Endodermal cell (in vitro differentiated cells): ENCODE measurements around the gene OPRM1. TPM values are rescaled to one million over a fixed set of nuclear protein-coding genes. Genes with fewer than 3 reads are reported as not detected.

Experiments
- DNase-seq: peaks from one replicate; pipeline ENCODE4 v3.0.0-alpha.2; 2017
- H3K27ac ChIP-seq: 2 replicates; pipeline ENCODE4 v1.5.1; 2013; ENCODE audit warnings: mild to moderate bottlenecking, low read depth, low read length, moderate library complexity
- H3K27me3 ChIP-seq: 2 replicates; pipeline ENCODE4 v1.6.1; 2013; ENCODE audit warnings: mild to moderate bottlenecking, low read length, moderate library complexity; ENCODE audit not compliant: insufficient read depth, control insufficient read depth, poor library complexity, severe bottlenecking
- H3K36me3 ChIP-seq: 2 replicates; pipeline ENCODE4 v1.7.0; 2013; ENCODE audit warnings: mild to moderate bottlenecking, low read length, moderate library complexity; ENCODE audit not compliant: control insufficient read depth, insufficient read depth
- H3K4me1 ChIP-seq: one replicate; pipeline ENCODE4 v1.7.0; 2013; ENCODE audit warnings: low read length; ENCODE audit not compliant: control insufficient read depth, insufficient read depth
- H3K4me3 ChIP-seq: 2 replicates; pipeline ENCODE4 v1.5.1; 2013; ENCODE audit warnings: mild to moderate bottlenecking, low read length, moderate library complexity
- H3K9ac ChIP-seq: 2 replicates; pipeline ENCODE4 v1.6.1; 2013; ENCODE audit warnings: mild to moderate bottlenecking, low read length, moderate library complexity; ENCODE audit not compliant: poor library complexity, severe bottlenecking; ENCODE audit errors: extremely low read depth
- H3K9me3 ChIP-seq: 2 replicates; pipeline ENCODE4 v1.6.1; 2013; ENCODE audit warnings: mild to moderate bottlenecking, low read length, moderate library complexity; ENCODE audit not compliant: control insufficient read depth
- H3K27ac Mint-ChIP-seq: 2 replicates; pipeline ENCODE4 v1.8.0; 2020; ENCODE audit warnings: mixed read lengths
- H3K27me3 Mint-ChIP-seq: 2 replicates; pipeline ENCODE4 v1.8.0; 2021; ENCODE audit warnings: mild to moderate bottlenecking, mixed read lengths; ENCODE audit not compliant: insufficient read depth
- H3K36me3 Mint-ChIP-seq: 2 replicates; pipeline ENCODE4 v1.8.0; 2020; ENCODE audit warnings: low read depth, mixed read lengths
- H3K4me1 Mint-ChIP-seq: 2 replicates; pipeline ENCODE4 v1.8.0; 2020; ENCODE audit warnings: mixed read lengths
- H3K4me3 Mint-ChIP-seq: 2 replicates; pipeline ENCODE4 v1.8.0; 2020; ENCODE audit warnings: mild to moderate bottlenecking, moderate library complexity, mixed read lengths
- H3K9me3 Mint-ChIP-seq: 2 replicates; pipeline ENCODE4 v1.8.0; 2020; ENCODE audit warnings: mild to moderate bottlenecking, mixed read lengths
- WGBS, 2 experiments: methylation state at CpG; one replicate each; pipeline versions ENCODE4 v1.1.5 to v1.1.7; 2013; ENCODE audit warnings: missing lambda C conversion rate in 2 of 2, mixed read lengths in 1 of 2; ENCODE audit not compliant: insufficient coverage in 1 of 2, insufficient read length in 1 of 2; 5-methylcytosine and 5-hydroxymethylcytosine counted together
- total RNA-seq, 2 donors: library from RNA; stranded (reverse); fragmentation: NEBNext Ultra II Directional in 1 of 2; extraction: Animal tissue kit (Norgen Biotek cat#: 25700) in 1 of 2; gene quantifications; 2 replicates in 1 of 2; 3 replicates in 1 of 2; pipeline ENCODE4 v1.2.1, GENCODE V29; 2021
- TF ChIP-seq, protein P1 (sequence below): fragments of 200-600 bp; sonication (generic); conservative IDR thresholded peaks from 2 replicates; pipeline ENCODE4 v1.5.0; 2021; ENCODE audit warnings: antibody characterized with exemption, mild to moderate bottlenecking

Gene OPRM1
- total RNA-seq, 2 donors from 2014 or later: not detected

DNA sequence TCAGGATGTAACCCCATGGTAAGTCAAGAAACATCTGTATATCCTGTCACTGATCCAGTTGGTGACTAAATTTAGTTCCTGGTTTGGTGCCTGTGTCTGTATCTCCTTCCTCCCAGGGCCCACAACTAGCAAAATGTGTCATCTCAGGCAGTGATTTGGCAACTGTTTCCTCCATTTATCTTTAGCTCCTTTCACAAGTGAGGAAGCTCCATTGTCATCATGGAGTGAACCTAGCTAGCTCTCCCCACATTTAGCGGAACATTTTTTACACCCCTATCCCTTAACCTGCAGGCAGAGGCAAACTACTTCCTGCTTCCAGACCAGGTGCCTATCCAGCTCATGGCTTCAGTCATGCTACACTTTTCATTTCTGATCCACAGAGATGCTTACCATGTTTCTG, 218.0 kb downstream of the OPRM1 start:
- TF ChIP-seq, protein P1, sequence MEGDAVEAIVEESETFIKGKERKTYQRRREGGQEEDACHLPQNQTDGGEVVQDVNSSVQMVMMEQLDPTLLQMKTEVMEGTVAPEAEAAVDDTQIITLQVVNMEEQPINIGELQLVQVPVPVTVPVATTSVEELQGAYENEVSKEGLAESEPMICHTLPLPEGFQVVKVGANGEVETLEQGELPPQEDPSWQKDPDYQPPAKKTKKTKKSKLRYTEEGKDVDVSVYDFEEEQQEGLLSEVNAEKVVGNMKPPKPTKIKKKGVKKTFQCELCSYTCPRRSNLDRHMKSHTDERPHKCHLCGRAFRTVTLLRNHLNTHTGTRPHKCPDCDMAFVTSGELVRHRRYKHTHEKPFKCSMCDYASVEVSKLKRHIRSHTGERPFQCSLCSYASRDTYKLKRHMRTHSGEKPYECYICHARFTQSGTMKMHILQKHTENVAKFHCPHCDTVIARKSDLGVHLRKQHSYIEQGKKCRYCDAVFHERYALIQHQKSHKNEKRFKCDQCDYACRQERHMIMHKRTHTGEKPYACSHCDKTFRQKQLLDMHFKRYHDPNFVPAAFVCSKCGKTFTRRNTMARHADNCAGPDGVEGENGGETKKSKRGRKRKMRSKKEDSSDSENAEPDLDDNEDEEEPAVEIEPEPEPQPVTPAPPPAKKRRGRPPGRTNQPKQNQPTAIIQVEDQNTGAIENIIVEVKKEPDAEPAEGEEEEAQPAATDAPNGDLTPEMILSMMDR: no peak
- H3K36me3 ChIP-seq: no peaks in the 10 kb centered on the region
- Mint-ChIP-seq H3K9me3 (peaks cover 13% of the 10 kb centered on the region), H3K27me3 (peaks cover 1% of the 10 kb centered on the region), H3K4me1 (no peaks in the 10 kb centered on the region), H3K4me3 (no peak overlapping the region), H3K36me3 (no peaks in the 10 kb centered on the region), H3K27ac (no peak overlapping the region)
- no peaks in the 10 kb centered on the region for H3K27me3 ChIP-seq
- no peaks in the 10 kb centered on the region for H3K4me1 ChIP-seq
- WGBS, 2 experiments: 95 to 100% methylated on average over 1 of the region's 1 CpG
- peaks cover 7% of the 10 kb centered on the region for H3K9me3 ChIP-seq
- DNase-seq: no peak
- H3K9ac ChIP-seq: no peak overlapping the region
- H3K27ac ChIP-seq: no peak overlapping the region
- H3K4me3 ChIP-seq: no peak overlapping the region

DNA sequence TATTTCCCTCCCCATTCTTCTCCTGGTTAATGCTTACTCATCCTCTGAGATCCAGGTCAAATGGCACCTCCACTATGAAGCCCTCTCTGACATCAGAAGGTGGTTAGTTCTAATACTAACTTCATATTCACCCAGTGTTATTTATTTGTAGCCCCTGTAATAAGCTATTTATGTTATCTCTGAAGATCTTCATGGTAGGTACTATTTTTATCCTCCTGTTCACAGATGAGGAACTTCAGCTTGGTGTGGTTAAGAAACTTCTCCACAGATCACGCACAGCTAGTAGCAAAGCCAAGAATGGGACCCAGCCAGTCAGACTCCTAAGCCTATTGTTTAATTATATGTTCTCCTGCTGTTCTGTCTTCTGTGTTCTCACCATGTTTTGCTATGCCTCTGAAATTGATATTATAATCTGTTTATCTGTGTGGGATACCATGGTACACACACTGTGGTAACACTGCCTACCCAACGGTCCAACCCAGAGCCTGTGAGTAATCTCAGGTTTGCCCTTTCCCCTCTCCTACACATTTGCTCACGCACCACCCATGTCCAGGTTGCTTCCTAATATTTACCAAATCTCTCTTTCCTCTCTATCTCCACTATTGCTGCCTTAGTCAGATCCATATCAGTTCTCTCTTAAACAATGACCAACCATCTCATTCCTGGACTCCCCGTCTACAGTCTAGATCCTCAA, 219.2 kb downstream of the OPRM1 start:
- H3K4me3 ChIP-seq: no peak overlapping the region
- Mint-ChIP-seq H3K27me3 (peaks cover 1% of the 10 kb centered on the region), H3K27ac (no peak overlapping the region), H3K4me1 (no peaks in the 10 kb centered on the region), H3K4me3 (no peak overlapping the region), H3K36me3 (no peaks in the 10 kb centered on the region), H3K9me3 (peaks cover 13% of the 10 kb centered on the region)
- no peak overlapping the region for H3K9ac ChIP-seq
- H3K4me1 ChIP-seq: no peaks in the 10 kb centered on the region
- TF ChIP-seq, protein P1: no peak
- no peak for DNase-seq
- no peak overlapping the region for H3K27ac ChIP-seq
- H3K27me3 ChIP-seq: no peaks in the 10 kb centered on the region
- peaks cover 7% of the 10 kb centered on the region for H3K9me3 ChIP-seq
- 92 to 95% methylated on average over 2 to 4 of the region's 4 CpGs for WGBS, 2 experiments
- no peaks in the 10 kb centered on the region for H3K36me3 ChIP-seq

DNA sequence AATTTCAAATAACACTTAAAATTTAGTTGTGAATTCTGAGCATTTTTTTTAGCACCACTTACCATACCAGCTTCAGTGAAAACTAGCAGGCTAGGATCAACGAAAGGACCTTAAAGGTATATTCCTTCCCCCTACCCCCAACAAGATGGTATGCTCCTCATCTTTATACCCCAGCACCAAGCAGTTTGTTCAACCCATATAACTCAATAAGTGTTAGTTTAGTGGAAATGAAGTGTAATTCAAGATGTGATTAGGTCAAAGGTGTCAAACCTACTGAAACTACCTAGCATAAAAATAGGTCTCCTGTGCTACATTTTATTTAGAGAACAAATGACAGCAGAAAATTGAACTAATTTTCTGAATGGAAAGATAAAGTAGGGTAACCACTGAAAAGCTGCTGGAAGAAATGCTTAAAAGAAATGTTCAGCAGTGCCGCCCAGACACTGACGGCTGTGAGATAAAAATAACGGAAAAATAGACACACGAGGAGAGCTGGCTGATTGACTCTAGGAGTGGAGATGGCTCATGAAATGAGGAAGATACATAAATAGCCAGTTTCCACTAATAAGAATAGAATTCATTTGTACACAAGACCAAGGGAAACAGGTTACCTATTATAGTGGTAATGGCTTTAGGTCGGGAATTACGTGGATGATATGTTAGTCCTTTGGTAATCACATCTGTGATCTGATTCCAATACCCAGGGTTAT, 222.8 kb downstream of the OPRM1 start:
- Mint-ChIP-seq H3K4me3 (no peak overlapping the region), H3K36me3 (peaks cover 3% of the 10 kb centered on the region), H3K4me1 (no peaks in the 10 kb centered on the region), H3K9me3 (peaks cover 13% of the 10 kb centered on the region), H3K27me3 (peaks cover 1% of the 10 kb centered on the region), H3K27ac (no peak overlapping the region)
- no peak overlapping the region for H3K4me3 ChIP-seq
- H3K27ac ChIP-seq: no peak overlapping the region
- no peak overlapping the region for H3K9ac ChIP-seq
- no peaks in the 10 kb centered on the region for H3K4me1 ChIP-seq
- 96 to 97% methylated on average over 6 to 7 of the region's 7 CpGs for WGBS, 2 experiments
- H3K9me3 ChIP-seq: peaks cover 5% of the 10 kb centered on the region
- no peaks in the 10 kb centered on the region for H3K36me3 ChIP-seq
- H3K27me3 ChIP-seq: no peaks in the 10 kb centered on the region
- no peak for DNase-seq
- TF ChIP-seq, protein P1: no peak
